DMS114 treated with DMSO at 0.1 percent for 48 hours (cell line): ENCODE data around the gene OS9.
"Not testable (repeated sequence)": the region's sequence is repeated elsewhere in the genome, so short reads cannot be mapped to it uniquely, and the experiment has no call there.

Experiments
- DNase-seq: peaks from one replicate; lab custom pipeline; 2025; ENCODE audit not compliant: unreplicated experiment; lab: John Stamatoyannopoulos, UW

Gene OS9, protein sequence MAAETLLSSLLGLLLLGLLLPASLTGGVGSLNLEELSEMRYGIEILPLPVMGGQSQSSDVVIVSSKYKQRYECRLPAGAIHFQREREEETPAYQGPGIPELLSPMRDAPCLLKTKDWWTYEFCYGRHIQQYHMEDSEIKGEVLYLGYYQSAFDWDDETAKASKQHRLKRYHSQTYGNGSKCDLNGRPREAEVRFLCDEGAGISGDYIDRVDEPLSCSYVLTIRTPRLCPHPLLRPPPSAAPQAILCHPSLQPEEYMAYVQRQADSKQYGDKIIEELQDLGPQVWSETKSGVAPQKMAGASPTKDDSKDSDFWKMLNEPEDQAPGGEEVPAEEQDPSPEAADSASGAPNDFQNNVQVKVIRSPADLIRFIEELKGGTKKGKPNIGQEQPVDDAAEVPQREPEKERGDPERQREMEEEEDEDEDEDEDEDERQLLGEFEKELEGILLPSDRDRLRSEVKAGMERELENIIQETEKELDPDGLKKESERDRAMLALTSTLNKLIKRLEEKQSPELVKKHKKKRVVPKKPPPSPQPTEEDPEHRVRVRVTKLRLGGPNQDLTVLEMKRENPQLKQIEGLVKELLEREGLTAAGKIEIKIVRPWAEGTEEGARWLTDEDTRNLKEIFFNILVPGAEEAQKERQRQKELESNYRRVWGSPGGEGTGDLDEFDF

DNA sequence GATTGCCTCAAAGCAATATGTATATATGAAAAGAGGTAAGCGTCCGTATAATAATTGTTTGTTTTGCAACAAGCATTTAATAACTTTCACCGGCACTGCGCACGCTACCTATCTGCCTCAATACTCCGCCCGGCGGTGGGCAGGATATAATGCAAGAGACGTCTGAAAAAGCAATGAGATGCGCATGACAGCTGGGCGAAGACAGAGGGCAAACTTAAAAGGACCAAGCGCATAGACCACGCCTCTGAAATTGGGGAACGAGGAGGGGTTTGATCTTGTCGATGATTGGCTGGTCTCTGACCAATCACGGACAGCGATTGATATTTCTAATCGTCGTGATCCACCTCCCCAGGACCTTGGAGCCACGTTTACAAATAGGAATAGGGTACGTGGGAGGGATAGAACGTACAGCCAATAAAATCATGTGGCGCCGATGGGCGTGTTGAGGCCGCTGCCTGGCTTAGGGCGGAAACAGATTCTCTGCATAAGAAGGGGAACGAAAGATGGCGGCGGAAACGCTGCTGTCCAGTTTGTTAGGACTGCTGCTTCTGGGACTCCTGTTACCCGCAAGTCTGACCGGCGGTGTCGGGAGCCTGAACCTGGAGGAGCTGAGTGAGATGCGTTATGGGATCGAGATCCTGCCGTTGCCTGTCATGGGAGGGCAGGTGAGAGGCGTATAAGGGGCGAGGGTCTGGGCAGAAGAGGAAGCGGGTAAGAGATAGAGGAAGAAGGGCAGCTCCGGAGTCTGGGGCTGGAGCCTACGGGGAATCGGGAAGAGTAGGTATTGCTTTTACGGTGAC, at the start of gene OS9:
TSS of gene OS9 (plus strand) at position 474 of the 800 bp plus-strand sequence. CDS start at position 504, 30 bp downstream.
- peak; percentile 100 for DNase-seq

- DNase-seq = peak; percentile 50
These were observed 47.8 kb upstream of the OS9 start for GRCh38 chr12:57645990-57646658.

DNA sequence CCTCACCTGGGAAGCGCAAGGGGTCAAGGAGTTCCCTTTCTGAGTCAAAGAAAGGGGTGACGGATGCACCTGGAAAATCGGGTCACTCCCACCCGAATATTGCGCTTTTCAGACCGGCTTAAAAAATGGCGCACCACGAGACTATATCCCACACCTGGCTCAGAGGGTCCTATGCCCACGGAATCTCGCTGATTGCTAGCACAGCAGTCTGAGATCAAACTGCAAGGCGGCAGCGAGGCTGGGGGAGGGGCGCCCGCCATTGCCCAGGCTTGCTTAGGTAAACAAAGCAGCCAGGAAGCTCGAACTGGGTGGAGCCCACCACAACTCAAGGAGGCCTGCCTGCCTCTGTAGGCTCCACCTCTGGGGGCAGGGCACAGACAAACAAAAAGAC, 47.3 kb upstream of the OS9 start:
- not testable (repeated sequence) for DNase-seq

- no peak for DNase-seq
These were observed 39.9 kb upstream of the OS9 start for GRCh38 chr12:57654042-57654441.

DNA sequence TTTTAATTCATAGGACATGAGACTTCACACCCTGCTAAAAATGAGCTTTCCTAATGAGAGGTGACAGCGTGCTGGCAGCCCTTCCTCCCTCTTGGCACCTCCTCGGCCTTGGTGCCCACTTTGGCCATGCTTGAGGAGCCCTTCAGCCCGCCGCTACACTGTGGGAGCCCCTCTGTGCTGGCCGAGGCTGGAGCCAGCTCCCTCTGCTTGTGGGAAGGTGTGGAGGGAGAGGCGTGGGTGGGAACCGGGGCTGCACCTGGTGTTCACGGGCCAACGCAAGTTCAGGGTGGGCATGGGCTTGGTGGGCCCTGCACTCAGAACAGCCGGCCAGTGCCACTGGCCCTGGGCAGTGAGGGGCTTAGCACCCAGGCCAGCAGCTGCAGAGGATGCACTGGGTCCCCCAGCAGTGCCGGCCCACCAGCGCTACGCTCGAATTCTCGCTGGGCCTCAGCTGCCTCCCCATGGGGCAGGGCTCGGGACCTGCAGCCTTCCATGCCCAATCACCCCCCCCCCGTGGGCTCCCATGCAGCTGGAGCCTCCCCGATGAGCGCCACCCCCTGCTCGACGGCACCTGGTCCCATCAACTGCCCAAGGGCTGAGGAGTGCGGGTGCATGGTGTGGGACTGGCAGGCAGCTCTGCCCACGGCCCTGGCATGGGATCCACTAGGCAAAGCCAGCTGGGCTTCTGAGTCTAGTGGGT, 38.2 kb upstream of the OS9 start:
- DNase-seq = no peak

- not testable (repeated sequence) for DNase-seq
These were observed 37.5 kb upstream of the OS9 start for GRCh38 chr12:57656408-57656807.

- DNase-seq = no peak
These were observed 36.2 kb upstream of the OS9 start for GRCh38 chr12:57657744-57658143.

- DNase-seq = no peak
These were observed 35.0 kb upstream of the OS9 start for GRCh38 chr12:57658890-57659289.

- no peak for DNase-seq
These were observed 32.6 kb upstream of the OS9 start for GRCh38 chr12:57661376-57661775.

- DNase-seq = not testable (repeated sequence)
These were observed 28.7 kb upstream of the OS9 start for GRCh38 chr12:57665066-57665820.

DNA sequence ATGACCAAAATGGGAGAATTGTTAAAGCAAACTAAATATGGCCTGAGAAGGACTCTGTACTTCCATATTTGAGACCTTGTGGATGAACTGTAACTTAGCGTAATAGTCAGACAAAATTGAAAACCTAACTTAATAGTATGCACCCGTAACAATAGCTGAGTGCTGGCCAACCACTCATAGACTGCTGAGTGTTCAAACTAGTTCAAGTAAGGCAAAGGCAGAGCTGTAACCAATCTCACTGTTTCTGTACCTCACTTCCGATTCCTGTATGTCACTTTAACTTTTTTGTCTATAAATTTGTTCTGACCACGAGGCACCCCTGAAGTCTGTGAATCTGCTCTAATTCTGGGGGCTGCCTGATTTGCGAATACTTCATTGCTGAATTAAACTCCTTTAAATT, 27.0 kb upstream of the OS9 start:
- DNase-seq = no peak

- not testable (repeated sequence) for DNase-seq
These were observed 24.2 kb upstream of the OS9 start for GRCh38 chr12:57669691-57670090.

- not testable (repeated sequence) for DNase-seq
These were observed 22.1 kb upstream of the OS9 start for GRCh38 chr12:57671811-57672210.

DNA sequence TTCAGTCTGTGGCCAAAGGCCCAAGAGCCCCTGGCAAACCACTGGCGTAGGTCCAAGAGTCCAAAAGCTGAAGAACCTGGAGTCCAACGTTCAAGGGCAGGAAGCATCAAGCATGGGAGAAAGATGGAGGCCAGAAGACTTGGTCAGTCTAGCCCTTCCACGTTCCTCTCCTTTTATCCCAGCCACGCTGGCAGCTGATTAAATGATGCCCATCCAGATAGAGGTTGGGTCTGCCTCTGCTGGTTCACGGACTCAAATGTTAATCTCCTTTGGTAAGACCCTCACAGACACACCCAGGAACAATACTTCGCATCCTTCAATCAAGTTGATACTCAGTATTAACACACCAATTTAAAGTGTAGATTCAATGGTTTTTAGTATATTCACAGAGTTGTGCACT, 21.1 kb upstream of the OS9 start:
- no peak for DNase-seq

DNA sequence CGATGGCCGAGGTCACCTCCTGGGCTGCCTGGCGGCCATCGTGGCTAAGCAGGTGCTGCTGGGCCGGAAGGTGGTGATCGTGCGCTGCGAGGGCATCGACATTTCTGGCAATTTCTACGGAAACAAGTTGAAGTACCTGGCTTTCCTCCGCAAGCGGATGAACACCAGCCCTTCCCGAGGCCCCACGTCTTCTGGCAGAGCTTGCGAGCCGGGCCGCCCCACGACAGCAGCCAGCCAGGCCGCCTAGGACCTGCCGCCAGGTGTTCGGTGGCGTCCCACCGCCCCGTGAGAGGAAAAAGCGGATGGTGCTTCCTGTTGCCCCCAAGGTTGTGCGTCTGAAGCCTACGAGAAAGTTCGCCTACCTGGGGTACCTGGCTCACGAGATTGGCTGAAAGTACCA, 19.2 kb upstream of the OS9 start:
- no peak for DNase-seq

GRCh38 chr12:57677947-57678346, 16.0 kb upstream of the OS9 start:
- DNase-seq = not testable (repeated sequence)

GRCh38 chr12:57679697-57680096, 14.2 kb upstream of the OS9 start:
- DNase-seq = no peak

- no peak for DNase-seq
These were observed 6.1 kb upstream of the OS9 start for GRCh38 chr12:57687862-57688261.

GRCh38 chr12:57688931-57689330, 5.0 kb upstream of the OS9 start:
- DNase-seq = no peak

- DNase-seq = no peak
These were observed 1.4 kb upstream of the OS9 start for GRCh38 chr12:57692500-57692899.
